SH-SY5Y (cell line): ENCODE measurements around the gene DCDC1.

Experiments
- GATA2 ChIP-seq: IDR thresholded peaks from 2 replicates; pipeline ENCODE4 v1.6.1; 2011; ENCODE audit warnings: mild to moderate bottlenecking, low read depth, low read length
- GATA3 ChIP-seq: IDR thresholded peaks from 2 replicates; pipeline ENCODE4 v1.6.1; 2011; ENCODE audit warnings: low read depth, mild to moderate bottlenecking, low read length, moderate library complexity

DNA sequence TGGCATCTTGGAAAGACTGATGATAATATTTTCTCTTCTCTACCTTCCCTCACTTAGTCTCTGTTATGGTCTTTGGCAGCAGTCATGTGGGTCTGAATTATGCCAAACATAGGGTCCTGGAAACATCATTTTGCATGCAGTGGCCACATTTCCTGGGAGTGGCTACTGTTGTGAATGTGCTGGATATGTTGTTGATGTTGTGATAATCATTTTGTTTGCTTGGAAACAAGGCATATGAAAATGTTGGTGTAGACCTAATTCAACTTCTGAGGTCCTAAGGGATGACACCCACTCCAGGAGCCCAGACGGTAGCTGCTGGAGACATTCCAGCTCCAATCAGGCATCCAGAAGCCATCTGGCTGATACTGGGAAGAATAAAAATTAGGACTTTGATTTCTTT lies 109.7 kb downstream of the DCDC1 start:
- TF ChIP-seq GATA3 (no peak), GATA2 (no peak)
